OCI-LY7 (cell line): ENCODE data around the gene WNT2.

ENCODE experiments used
- CTCF ChIP-seq: fragments of 200-600 bp; sonication (generic); conservative IDR thresholded peaks from 2 replicates; pipeline ENCODE4 v1.5.1; 2014; ENCODE audit warnings: mild to moderate bottlenecking, antibody characterized with exemption, low read length, moderate library complexity, mixed read lengths
- EZH2phosphoT487 ChIP-seq: fragments of 200-600 bp; sonication (generic); IDR thresholded peaks from 2 replicates; pipeline ENCODE4 v1.6.1; 2018; ENCODE audit warnings: low read depth, borderline replicate concordance, mild to moderate bottlenecking, mixed run types, antibody characterized with exemption, low read length, moderate library complexity, mixed read lengths

GRCh38 chr7:117338020-117338419, 15.2 kb upstream of the WNT2 start:
- TF ChIP-seq CTCF (no peak), EZH2phosphoT487 (no peak)
